Osteoblast (primary cell): ENCODE data around the gene GIMAP6. TPM values are rescaled to one million over a fixed set of nuclear protein-coding genes. Genes with fewer than 3 reads are reported as not detected.
A peak's percentile ranks its signal among the peaks of the same experiment; 100 is the strongest.

ENCODE experiments used
- DNase-seq: peaks from one replicate; pipeline ENCODE4 v3.0.0; 2011; ENCODE audit warnings: low spot score, mixed read lengths; ENCODE audit not compliant: insufficient read length; ENCODE audit errors: missing footprints
- H2AFZ ChIP-seq: 2 replicates; pipeline ENCODE4 v1.6.0; 2011; ENCODE audit warnings: mild to moderate bottlenecking, low read length
- H3K27ac ChIP-seq: 2 replicates; pipeline ENCODE4 v1.5.1; 2011; ENCODE audit warnings: mild to moderate bottlenecking, low read depth, low read length, moderate library complexity
- H3K27me3 ChIP-seq: 2 replicates; pipeline ENCODE4 v1.6.0; 2012; ENCODE audit warnings: mild to moderate bottlenecking, control low read depth, inconsistent platforms, low read length, moderate library complexity; ENCODE audit not compliant: insufficient read depth
- H3K36me3 ChIP-seq: 2 replicates; pipeline ENCODE4 v1.5.1; 2011; ENCODE audit warnings: mild to moderate bottlenecking, low read length, control low read depth, moderate library complexity; ENCODE audit not compliant: insufficient read depth
- H3K4me1 ChIP-seq: 2 replicates; pipeline ENCODE4 v1.5.1; 2011; ENCODE audit warnings: mild to moderate bottlenecking, low read length, control low read depth, moderate library complexity; ENCODE audit not compliant: insufficient read depth
- H3K4me2 ChIP-seq: 2 replicates; pipeline ENCODE4 v1.6.0; 2011; ENCODE audit warnings: mild to moderate bottlenecking, low read length; ENCODE audit not compliant: insufficient read depth
- H3K4me3 ChIP-seq: fragments of 200-600 bp; sonication (generic); 3 replicates; pipeline ENCODE4 v1.5.1; 2012; ENCODE audit warnings: mild to moderate bottlenecking, low read length, inconsistent platforms; ENCODE audit not compliant: insufficient read depth
- H3K79me2 ChIP-seq: 2 replicates; pipeline ENCODE4 v1.6.0; 2012; ENCODE audit warnings: mild to moderate bottlenecking, low read length, control low read depth, inconsistent platforms; ENCODE audit not compliant: insufficient read depth
- H3K9me3 ChIP-seq: 2 replicates; pipeline ENCODE4 v1.5.1; 2011; ENCODE audit warnings: low read depth, low read length, control low read depth
- H4K20me1 ChIP-seq: 2 replicates; pipeline ENCODE4 v1.6.0; 2012; ENCODE audit warnings: mild to moderate bottlenecking, low read length, control low read depth; ENCODE audit not compliant: insufficient read depth
- CTCF ChIP-seq: IDR thresholded peaks from 2 replicates; pipeline ENCODE4 v1.5.1; 2011; ENCODE audit warnings: mild to moderate bottlenecking, low read depth, low read length, moderate library complexity; ENCODE audit errors: extremely low read depth
- total RNA-seq: library from RNA; depleted of rRNA; stranded (reverse); fragments of >200 nt; gene quantifications from 2 replicates; pipeline ENCODE4 v1.2.3, GENCODE V29; 2012

Gene GIMAP6
- total RNA-seq, 1 donor, result 0.36 TPM

- no peak for TF ChIP-seq CTCF
- no peak for DNase-seq
- H3K27ac ChIP-seq, result no peak overlapping the region
Measured at GRCh38 chr7:150641854-150642253, 9.7 kb upstream of the GIMAP6 start.

DNA sequence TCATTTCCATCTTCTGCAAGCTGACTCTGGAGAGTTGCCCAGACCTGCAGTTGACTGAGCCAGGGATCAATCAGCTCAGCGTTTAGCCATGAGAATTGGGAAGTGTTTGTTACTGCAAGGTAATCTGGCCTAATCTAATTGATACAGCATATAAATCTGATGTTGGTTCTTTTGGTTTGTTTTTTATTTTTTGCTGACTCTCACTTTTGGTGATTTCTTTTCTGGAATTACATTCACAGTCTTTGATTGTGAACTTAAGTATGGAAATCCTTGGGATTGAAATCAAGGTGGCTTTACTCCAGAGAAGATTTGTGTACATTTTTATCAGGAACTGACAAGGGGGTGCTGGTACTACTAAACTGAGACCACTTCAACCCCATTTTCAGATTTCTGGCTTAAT lies 1.7 kb upstream of the GIMAP6 start:
- DNase-seq, result no peak

More at GRCh38 chr7:150641854-150642253, 9.7 kb upstream of the GIMAP6 start:
- no peaks in the 10 kb centered on the region for H3K27me3 ChIP-seq
- no peak overlapping the region for H2AFZ ChIP-seq
- no peaks in the 10 kb centered on the region for H4K20me1 ChIP-seq
- H3K9me3 ChIP-seq, result no peaks in the 10 kb centered on the region
- no peak overlapping the region for H3K4me3 ChIP-seq
- H3K79me2 ChIP-seq, result no peaks in the 10 kb centered on the region
- H3K4me1 ChIP-seq, result no peaks in the 10 kb centered on the region
- H3K36me3 ChIP-seq, result no peaks in the 10 kb centered on the region
- no peak overlapping the region for H3K4me2 ChIP-seq

DNA sequence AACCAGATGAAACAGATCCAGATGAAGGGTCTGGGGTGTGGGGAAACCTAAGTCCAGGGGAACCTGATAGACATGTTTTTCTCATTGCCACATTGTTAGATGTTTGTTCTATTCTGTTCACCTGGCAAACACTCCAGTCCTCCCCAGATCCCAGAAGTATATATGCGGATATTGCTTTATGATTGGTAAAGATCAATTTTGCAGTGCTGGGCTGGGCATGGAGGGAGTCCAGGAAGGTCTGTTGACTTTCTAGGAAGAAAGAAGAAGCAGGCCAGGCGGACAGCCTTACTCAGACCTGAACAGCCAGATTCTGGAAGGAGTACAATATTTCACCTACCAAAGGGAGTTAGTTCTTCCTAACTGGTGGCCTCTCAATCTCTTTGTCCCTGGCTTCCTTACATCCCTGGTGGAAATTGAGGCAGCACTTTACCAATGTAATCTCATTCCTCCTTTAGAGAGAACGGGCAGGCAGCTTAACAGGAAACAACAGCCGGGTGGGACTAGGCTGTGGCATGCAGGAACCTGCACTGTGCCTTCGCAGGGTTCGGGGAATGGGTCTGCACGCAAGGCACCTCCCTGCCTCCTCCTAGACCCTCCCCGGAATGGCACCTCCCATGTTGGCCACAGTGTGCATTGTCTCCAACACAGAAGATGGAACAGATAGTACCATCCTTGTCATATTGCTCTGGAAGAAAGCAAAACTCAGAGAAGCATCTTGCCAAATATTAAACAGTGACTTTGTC lies 930 bp downstream of the GIMAP6 start:
- TF ChIP-seq CTCF, result no peak
- peak; percentile 17 for DNase-seq
- Histone ChIP-seq H4K20me1 (no peaks in the 10 kb centered on the region), H3K4me3 (no peak overlapping the region), H3K4me1 (no peaks in the 10 kb centered on the region), H3K4me2 (no peak overlapping the region), H3K79me2 (no peaks in the 10 kb centered on the region), H3K9me3 (no peaks in the 10 kb centered on the region), H2AFZ (no peak overlapping the region), H3K27ac (no peak overlapping the region), H3K36me3 (no peaks in the 10 kb centered on the region), H3K27me3 (no peaks in the 10 kb centered on the region)

More for the DNA sequence above, 1.7 kb upstream of the GIMAP6 start:
- no peak overlapping the region for H2AFZ ChIP-seq
- H3K27ac ChIP-seq, result no peak overlapping the region
- H3K9me3 ChIP-seq, result no peaks in the 10 kb centered on the region
- no peaks in the 10 kb centered on the region for H4K20me1 ChIP-seq
- H3K4me1 ChIP-seq, result no peaks in the 10 kb centered on the region
- no peaks in the 10 kb centered on the region for H3K27me3 ChIP-seq
- H3K4me3 ChIP-seq, result no peak overlapping the region
- no peaks in the 10 kb centered on the region for H3K36me3 ChIP-seq
- no peak for TF ChIP-seq CTCF
- no peak overlapping the region for H3K4me2 ChIP-seq
- no peaks in the 10 kb centered on the region for H3K79me2 ChIP-seq

DNA sequence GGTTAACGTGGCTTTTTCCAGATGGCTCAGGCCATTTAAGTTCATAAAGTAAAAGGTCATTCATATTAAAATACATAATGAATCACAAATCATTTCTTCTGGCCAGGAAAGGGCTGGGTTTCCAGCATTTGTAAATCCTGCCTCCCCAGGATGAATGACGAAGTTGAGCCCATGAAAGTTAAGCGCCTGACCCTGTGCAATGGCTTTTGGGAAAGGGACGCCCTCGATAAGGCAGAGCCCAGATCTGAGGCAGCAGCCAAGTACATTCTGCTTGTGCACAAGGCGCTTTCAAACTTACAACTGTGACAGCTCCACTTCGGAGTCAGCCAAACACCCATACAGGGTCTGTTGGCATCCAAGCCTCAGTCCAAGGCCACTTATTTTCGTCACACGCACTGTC lies 2.8 kb downstream of the GIMAP6 start:
- no peak for TF ChIP-seq CTCF
- Histone ChIP-seq H4K20me1 (no peaks in the 10 kb centered on the region), H2AFZ (no peak overlapping the region), H3K27me3 (no peaks in the 10 kb centered on the region), H3K4me2 (no peak overlapping the region), H3K27ac (no peak overlapping the region), H3K79me2 (no peaks in the 10 kb centered on the region), H3K4me1 (no peaks in the 10 kb centered on the region), H3K9me3 (no peaks in the 10 kb centered on the region), H3K4me3 (no peak overlapping the region), H3K36me3 (no peaks in the 10 kb centered on the region)
- DNase-seq, result no peak
